Neuronal stem cell (in vitro differentiated cells): ENCODE results near the gene CIBAR2.

Source experiments
- DNase-seq: peaks from one replicate; pipeline ENCODE4 v3.0.0-alpha.2; 2013; ENCODE audit warnings: low spot score
- H2AFZ ChIP-seq: one replicate; pipeline ENCODE4 v1.6.1; 2013; ENCODE audit warnings: mild to moderate bottlenecking, low read length, inconsistent platforms
- H2AK5ac ChIP-seq: 2 replicates; pipeline ENCODE4 v1.6.1; 2013; ENCODE audit warnings: low read depth, mild to moderate bottlenecking, inconsistent platforms, low read length, moderate library complexity, mixed read lengths
- H2BK120ac ChIP-seq: 2 replicates; pipeline ENCODE4 v1.6.1; 2013; ENCODE audit warnings: low read depth, mild to moderate bottlenecking, inconsistent platforms, low read length, moderate library complexity, mixed read lengths
- H2BK12ac ChIP-seq: one replicate; pipeline ENCODE4 v1.6.1; 2013; ENCODE audit warnings: low read length, inconsistent platforms
- H2BK15ac ChIP-seq: 2 replicates; pipeline ENCODE4 v1.6.1; 2013; ENCODE audit warnings: mild to moderate bottlenecking, low read length, inconsistent platforms, mixed read lengths
- H2BK5ac ChIP-seq: one replicate; pipeline ENCODE4 v1.6.1; 2013; ENCODE audit warnings: inconsistent platforms, mild to moderate bottlenecking, low read length, moderate library complexity
- H3K14ac ChIP-seq: one replicate; pipeline ENCODE4 v1.6.1; 2013; ENCODE audit warnings: low read length, inconsistent platforms
- H3K18ac ChIP-seq: 2 replicates; pipeline ENCODE4 v1.6.1; 2013; ENCODE audit warnings: low read length, inconsistent platforms
- H3K23ac ChIP-seq: 2 replicates; pipeline ENCODE4 v1.6.1; 2013; ENCODE audit warnings: low read depth, mild to moderate bottlenecking, mixed read lengths, low read length, inconsistent platforms; ENCODE audit not compliant: poor library complexity
- H3K27ac ChIP-seq: replicated peaks from 3 replicates; pipeline ENCODE4 v1.5.1; 2013; ENCODE audit warnings: low read length, inconsistent platforms
- H3K27me3 ChIP-seq, 3 experiments: 2 replicates each; pipeline ENCODE4 v1.6.1; 2013; ENCODE audit warnings: low read length in 3 of 3, mild to moderate bottlenecking in 2 of 3, inconsistent platforms in 1 of 3, low read depth in 1 of 3, mixed read lengths in 1 of 3, moderate library complexity in 1 of 3; ENCODE audit not compliant: control insufficient read depth in 3 of 3, insufficient read depth in 3 of 3
- H3K36me3 ChIP-seq, 2 donors: replicated peaks in 1 of 2; 2 replicates each; pipeline ENCODE4 v1.6.1; 2013; ENCODE audit warnings: low read length in 2 of 2; ENCODE audit not compliant: control insufficient read depth in 2 of 2, insufficient read depth in 2 of 2
- H3K4ac ChIP-seq: 2 replicates; pipeline ENCODE4 v1.6.1; 2013; ENCODE audit warnings: inconsistent platforms, mild to moderate bottlenecking, low read length, moderate library complexity
- H3K4me1 ChIP-seq, 2 donors: 1 replicate in 1 of 2; 2 replicates in 1 of 2; pipeline ENCODE4 v1.6.1; 2013; ENCODE audit warnings: low read length in 2 of 2, low read depth in 1 of 2; ENCODE audit not compliant: control insufficient read depth in 2 of 2, insufficient read depth in 1 of 2
- H3K4me2 ChIP-seq: one replicate; pipeline ENCODE4 v1.6.1; 2013; ENCODE audit warnings: mild to moderate bottlenecking, low read length, inconsistent platforms; ENCODE audit not compliant: insufficient read depth, poor library complexity, severe bottlenecking
- H3K4me3 ChIP-seq, 2 donors: 2 replicates each; pipeline ENCODE4 v1.5.1; 2013; ENCODE audit warnings: low read length in 2 of 2, mild to moderate bottlenecking in 2 of 2, inconsistent platforms in 1 of 2, moderate library complexity in 1 of 2
- H3K79me1 ChIP-seq: one replicate; pipeline ENCODE4 v1.6.1; 2013; ENCODE audit warnings: low read depth, mild to moderate bottlenecking, inconsistent platforms, low read length, moderate library complexity
- H3K9ac ChIP-seq: one replicate; pipeline ENCODE4 v1.6.1; 2013; ENCODE audit warnings: mild to moderate bottlenecking, low read depth, low read length, inconsistent platforms; ENCODE audit not compliant: poor library complexity
- H3K9me3 ChIP-seq, 2 donors: replicated peaks in 1 of 2; 2 replicates each; pipeline versions ENCODE3 to v1.6.1; 2013; ENCODE audit warnings: low read length in 2 of 2, mild to moderate bottlenecking in 2 of 2, inconsistent platforms in 1 of 2, low read depth in 1 of 2, mixed read lengths in 1 of 2, moderate library complexity in 1 of 2; ENCODE audit not compliant: control insufficient read depth in 2 of 2, insufficient read depth in 1 of 2
- H4K8ac ChIP-seq: one replicate; pipeline ENCODE4 v1.6.1; 2013; ENCODE audit warnings: low read depth, mild to moderate bottlenecking, inconsistent platforms, low read length, moderate library complexity
- H4K91ac ChIP-seq: one replicate; pipeline ENCODE4 v1.6.1; 2013; ENCODE audit warnings: low read length, low read depth, mild to moderate bottlenecking, inconsistent platforms; ENCODE audit not compliant: poor library complexity
- WGBS, 2 donors: extraction: QIAGEN DNeasy Blood & Tissue Kit; methylation state at CpG; one replicate each; pipeline ENCODE4 v1.1.7; 2013; ENCODE audit warnings: missing lambda C conversion rate in 2 of 2, mixed read lengths in 1 of 2; ENCODE audit not compliant: insufficient read length in 2 of 2, insufficient replicate concordance in 1 of 2; ENCODE audit errors: extremely low coverage in 2 of 2; 5-methylcytosine and 5-hydroxymethylcytosine counted together

Gene CIBAR2

GRCh38 chr16:85078226-85078625 is 34.0 kb downstream of the CIBAR2 start:
- no CpG with 5 or more reads among the region's 10 CpGs for WGBS, 2 donors
- DNase-seq, result no peak
- H3K4me3 ChIP-seq, result no peak overlapping the region

GRCh38 chr16:85077576-85078125 is 34.6 kb downstream of the CIBAR2 start:
- H2BK12ac ChIP-seq, result peak overlapping the region; percentile 30
- H3K4me2 ChIP-seq, result no peak overlapping the region
- H3K27me3 ChIP-seq, result no peaks in the 10 kb centered on the region
- no peaks in the 10 kb centered on the region for H3K9me3 ChIP-seq
- no peaks in the 10 kb centered on the region for H3K36me3 ChIP-seq
- H4K91ac ChIP-seq, result no peak overlapping the region
- no peak overlapping the region for H2AFZ ChIP-seq
- DNase-seq, result no peak
- H3K27ac ChIP-seq, result no peak overlapping the region
- no CpG with 5 or more reads among the region's 16 CpGs for WGBS, 2 donors
- H3K23ac ChIP-seq, result peak overlapping the region; percentile 81
- H2BK15ac ChIP-seq, result peak overlapping the region; percentile 50
- H3K9ac ChIP-seq, result peak overlapping the region; percentile 54
- peaks cover 3% of the 10 kb centered on the region for H3K79me1 ChIP-seq
- H2BK120ac ChIP-seq, result peak overlapping the region; percentile 43
- peaks cover 31 to 35% of the 10 kb centered on the region in 2 donors for H3K4me1 ChIP-seq
- H2AK5ac ChIP-seq, result peak overlapping the region; percentile 96
- no peak overlapping the region for H3K4me3 ChIP-seq
- H2BK5ac ChIP-seq, result peak overlapping the region; percentile 93
- H3K4ac ChIP-seq, result no peak overlapping the region
- peak overlapping the region; percentile 23 for H3K14ac ChIP-seq
- H4K8ac ChIP-seq, result no peak overlapping the region
- peak overlapping the region; percentile 85 for H3K18ac ChIP-seq

More at GRCh38 chr16:85078226-85078625, 34.0 kb downstream of the CIBAR2 start:
- peaks cover 35 to 36% of the 10 kb centered on the region in 2 donors for H3K4me1 ChIP-seq
- H2BK5ac ChIP-seq, result no peak overlapping the region
- H2AK5ac ChIP-seq, result no peak overlapping the region
- H2BK120ac ChIP-seq, result no peak overlapping the region
- no peaks in the 10 kb centered on the region for H3K36me3 ChIP-seq
- no peak overlapping the region for H3K14ac ChIP-seq
- H3K18ac ChIP-seq, result no peak overlapping the region
- H4K91ac ChIP-seq, result no peak overlapping the region
- H3K27me3 ChIP-seq, result no peaks in the 10 kb centered on the region
- H3K4me2 ChIP-seq, result no peak overlapping the region
- no peak overlapping the region for H2BK15ac ChIP-seq
- no peak overlapping the region for H2AFZ ChIP-seq
- H3K9me3 ChIP-seq, result no peaks in the 10 kb centered on the region
- no peak overlapping the region for H4K8ac ChIP-seq
- H3K4ac ChIP-seq, result no peak overlapping the region
- H3K9ac ChIP-seq, result no peak overlapping the region
- no peak overlapping the region for H3K27ac ChIP-seq
- no peak overlapping the region for H2BK12ac ChIP-seq
- no peak overlapping the region for H3K23ac ChIP-seq
- H3K79me1 ChIP-seq, result peaks cover 3% of the 10 kb centered on the region

- Histone ChIP-seq H3K18ac (peak overlapping the region; percentile 79), H3K9ac (peak overlapping the region; percentile 67), H3K4me1 (peaks cover 26 to 28% of the 10 kb centered on the region in 2 donors), H3K4me3 (no peak overlapping the region), H3K79me1 (peaks cover 3% of the 10 kb centered on the region), H2BK120ac (peak overlapping the region; percentile 43), H3K36me3 (no peaks in the 10 kb centered on the region), H3K27me3 (no peaks in the 10 kb centered on the region), H4K8ac (no peak overlapping the region), H3K4me2 (no peak overlapping the region), H2BK5ac (peak overlapping the region; percentile 93), H3K14ac (no peak overlapping the region), H3K4ac (no peak overlapping the region), H3K23ac (peak overlapping the region; percentile 81), H2AK5ac (peak overlapping the region; percentile 96), H2AFZ (no peak overlapping the region), H2BK15ac (peak overlapping the region; percentile 72), H4K91ac (no peak overlapping the region), H3K9me3 (no peaks in the 10 kb centered on the region), H3K27ac (no peak overlapping the region), H2BK12ac (peak overlapping the region; percentile 30)
- no CpG with 5 or more reads among the region's 10 CpGs for WGBS, 2 donors
- no peak for DNase-seq
Measured at GRCh38 chr16:85077039-85077438, 35.2 kb downstream of the CIBAR2 start.

GRCh38 chr16:85075236-85075924 is 36.9 kb downstream of the CIBAR2 start:
- H2BK12ac ChIP-seq, result peak overlapping the region; percentile 11
- no peak overlapping the region for H2BK120ac ChIP-seq
- H2BK15ac ChIP-seq, result no peak overlapping the region
- no peak overlapping the region for H3K23ac ChIP-seq
- no peak overlapping the region for H2BK5ac ChIP-seq
- H3K36me3 ChIP-seq, result no peaks in the 10 kb centered on the region
- no peaks in the 10 kb centered on the region for H3K27me3 ChIP-seq
- no peak overlapping the region for H2AK5ac ChIP-seq
- no peak overlapping the region for H3K27ac ChIP-seq
- no peak overlapping the region for H2AFZ ChIP-seq
- no CpG with 5 or more reads among the region's 16 CpGs for WGBS, 2 donors
- no peak overlapping the region for H4K8ac ChIP-seq
- H3K4me1 ChIP-seq, result peaks cover 12 to 14% of the 10 kb centered on the region in 2 donors
- no peak overlapping the region for H3K4me3 ChIP-seq
- no peak overlapping the region for H3K4me2 ChIP-seq
- peaks cover 1% of the 10 kb centered on the region for H3K79me1 ChIP-seq
- H3K18ac ChIP-seq, result peak overlapping the region; percentile 50
- no peak overlapping the region for H3K9ac ChIP-seq
- no peak overlapping the region for H3K4ac ChIP-seq
- H3K14ac ChIP-seq, result no peak overlapping the region
- no peak overlapping the region for H4K91ac ChIP-seq
- no peaks in the 10 kb centered on the region for H3K9me3 ChIP-seq
- no peak for DNase-seq
